ENCODE results near the gene TRHDE.

The TRHDE gene

DNA sequence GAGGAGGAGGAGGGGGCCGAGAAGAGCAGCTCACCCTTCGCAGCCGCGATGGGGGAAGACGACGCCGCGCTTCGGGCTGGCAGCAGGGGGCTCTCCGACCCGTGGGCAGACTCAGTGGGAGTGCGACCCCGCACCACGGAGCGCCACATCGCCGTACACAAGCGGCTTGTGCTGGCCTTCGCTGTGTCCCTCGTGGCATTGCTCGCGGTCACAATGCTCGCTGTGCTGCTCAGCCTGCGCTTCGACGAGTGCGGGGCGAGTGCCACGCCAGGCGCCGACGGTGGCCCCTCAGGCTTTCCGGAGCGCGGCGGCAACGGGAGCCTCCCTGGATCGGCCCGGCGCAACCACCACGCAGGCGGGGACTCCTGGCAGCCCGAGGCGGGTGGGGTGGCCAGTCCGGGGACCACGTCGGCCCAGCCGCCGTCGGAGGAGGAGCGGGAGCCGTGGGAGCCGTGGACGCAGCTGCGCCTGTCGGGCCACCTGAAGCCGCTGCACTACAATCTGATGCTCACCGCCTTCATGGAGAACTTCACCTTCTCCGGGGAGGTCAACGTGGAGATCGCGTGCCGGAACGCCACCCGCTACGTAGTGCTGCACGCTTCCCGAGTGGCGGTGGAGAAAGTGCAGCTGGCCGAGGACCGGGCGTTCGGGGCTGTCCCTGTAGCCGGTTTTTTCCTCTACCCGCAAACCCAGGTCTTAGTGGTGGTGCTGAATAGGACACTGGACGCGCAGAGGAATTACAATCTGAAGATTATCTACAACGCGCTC, 745 bp downstream of the TRHDE start:
- Histone ChIP-seq H3K4me1 (ENCODE audit: control insufficient read depth in 1 of 2, insufficient read depth in 2 of 2, low read length in 2 of 2) (peaks cover 4 to 17% of the 10 kb centered on the region in 2 donors), H3K9me3 (ENCODE audit: control insufficient read depth in 1 of 2, low read length in 2 of 2) (no peaks in the 10 kb centered on the region), H3K4me3 (ENCODE audit: low read depth in 1 of 2, low read length in 2 of 2) (peak overlapping the region; percentile 53 to 71), H3K9ac (ENCODE audit: low read depth in 1 of 2, low read length in 2 of 2) (no peak overlapping the region), H3K27ac (ENCODE audit: low read depth, low read length) (peak overlapping the region; percentile 2), H3K27me3 (ENCODE audit: control insufficient read depth in 1 of 2, insufficient read depth in 2 of 2, low read length in 2 of 2) (peaks cover 41 to 49% of the 10 kb centered on the region in 2 donors), H3K36me3 (ENCODE audit: control insufficient read depth in 1 of 2, insufficient read depth in 2 of 2, low read length in 2 of 2) (no peaks in the 10 kb centered on the region)

DNA sequence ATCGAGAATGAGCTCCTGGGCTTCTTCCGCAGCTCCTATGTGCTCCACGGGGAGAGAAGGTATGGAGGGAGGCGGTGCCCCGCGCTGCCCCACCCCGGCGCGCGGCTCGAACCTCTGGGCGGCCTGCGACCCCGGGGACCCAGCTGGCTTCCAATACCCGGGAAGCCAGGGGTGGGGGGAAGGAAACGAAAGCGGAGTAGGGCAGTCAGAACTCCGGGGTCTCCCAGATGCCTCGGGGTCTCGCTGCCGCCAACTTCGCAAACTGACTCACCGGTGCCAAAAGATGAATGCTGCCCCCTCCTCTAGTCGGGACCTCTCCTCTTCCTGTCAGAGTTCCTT, 1.3 kb downstream of the TRHDE start:
- Histone ChIP-seq H3K9ac (ENCODE audit: low read depth in 1 of 2, low read length in 2 of 2) (no peak overlapping the region), H3K27ac (ENCODE audit: low read depth, low read length) (no peak overlapping the region)

DNA sequence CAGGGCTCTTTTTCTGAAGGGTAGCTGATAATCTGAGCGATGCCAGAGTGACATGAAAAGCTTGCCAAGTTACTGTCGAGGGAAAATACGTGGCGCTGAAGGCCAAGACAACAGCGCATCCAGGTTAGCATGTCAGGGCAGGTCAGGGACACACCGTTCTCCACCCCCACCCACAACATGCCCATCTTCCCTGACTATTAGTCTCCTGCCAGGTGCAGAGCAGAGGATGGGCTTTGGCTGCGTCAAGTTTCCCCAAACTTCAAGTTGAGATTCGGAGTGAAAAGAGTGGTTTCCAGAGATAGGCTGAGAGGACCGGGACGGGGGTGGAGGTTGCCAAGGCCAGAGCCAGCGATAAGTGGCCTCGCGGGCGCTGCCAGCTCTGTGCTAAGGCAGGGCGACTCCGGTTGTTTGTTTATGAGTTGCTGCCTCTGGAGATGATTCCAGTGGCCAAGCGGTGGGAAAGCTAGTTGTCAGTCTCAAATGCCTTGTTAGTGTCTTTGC, 1.7 kb downstream of the TRHDE start:
- Histone ChIP-seq H3K36me3 (ENCODE audit: control insufficient read depth in 1 of 2, insufficient read depth in 2 of 2, low read length in 2 of 2) (no peaks in the 10 kb centered on the region), H3K9ac (ENCODE audit: low read depth in 1 of 2, low read length in 2 of 2) (no peak overlapping the region), H3K9me3 (ENCODE audit: control insufficient read depth in 1 of 2, low read length in 2 of 2) (no peaks in the 10 kb centered on the region), H3K27me3 (ENCODE audit: control insufficient read depth in 1 of 2, insufficient read depth in 2 of 2, low read length in 2 of 2) (peaks cover 41 to 49% of the 10 kb centered on the region in 2 donors), H3K4me3 (ENCODE audit: low read depth in 1 of 2, low read length in 2 of 2) (peak overlapping the region; percentile 53 to 71), H3K4me1 (ENCODE audit: control insufficient read depth in 1 of 2, insufficient read depth in 2 of 2, low read length in 2 of 2) (peaks cover 4 to 17% of the 10 kb centered on the region in 2 donors), H3K27ac (ENCODE audit: low read depth, low read length) (no peak overlapping the region)

More for the DNA sequence above, 1.3 kb downstream of the TRHDE start:
- peak overlapping the region; percentile 53 to 71 for H3K4me3 ChIP-seq (ENCODE audit: low read depth in 1 of 2, low read length in 2 of 2)
- H3K36me3 ChIP-seq (ENCODE audit: control insufficient read depth in 1 of 2, insufficient read depth in 2 of 2, low read length in 2 of 2): no peaks in the 10 kb centered on the region
- H3K27me3 ChIP-seq (ENCODE audit: control insufficient read depth in 1 of 2, insufficient read depth in 2 of 2, low read length in 2 of 2): peaks cover 41 to 49% of the 10 kb centered on the region in 2 donors
- peaks cover 4 to 17% of the 10 kb centered on the region in 2 donors for H3K4me1 ChIP-seq (ENCODE audit: control insufficient read depth in 1 of 2, insufficient read depth in 2 of 2, low read length in 2 of 2)
- no peaks in the 10 kb centered on the region for H3K9me3 ChIP-seq (ENCODE audit: control insufficient read depth in 1 of 2, low read length in 2 of 2)

DNA sequence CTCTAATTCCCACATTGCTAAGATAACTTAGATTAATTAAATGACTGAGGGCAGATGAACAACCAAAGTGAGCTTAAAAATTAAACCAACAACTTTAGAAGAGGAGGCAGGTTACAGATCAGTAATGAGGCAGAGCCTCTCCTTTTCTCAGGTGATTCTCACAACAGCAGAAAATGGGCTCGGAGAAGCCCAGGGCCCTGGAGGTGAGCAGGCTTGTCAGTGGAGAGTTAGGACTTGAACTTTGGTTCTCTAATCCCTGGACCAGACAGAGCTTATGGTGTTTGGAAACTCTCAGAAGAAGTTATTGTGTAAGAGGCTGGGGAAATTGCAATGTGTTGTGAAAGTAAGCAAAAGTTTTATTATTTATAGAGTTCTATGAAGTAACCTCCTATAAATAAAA, 2.8 kb downstream of the TRHDE start:
- Histone ChIP-seq H3K9ac (ENCODE audit: low read depth in 1 of 2, low read length in 2 of 2) (no peak overlapping the region), H3K9me3 (ENCODE audit: control insufficient read depth in 1 of 2, low read length in 2 of 2) (no peaks in the 10 kb centered on the region), H3K27me3 (ENCODE audit: control insufficient read depth in 1 of 2, insufficient read depth in 2 of 2, low read length in 2 of 2) (peaks cover 40 to 49% of the 10 kb centered on the region in 2 donors), H3K27ac (ENCODE audit: low read depth, low read length) (no peak overlapping the region), H3K4me1 (ENCODE audit: control insufficient read depth in 1 of 2, insufficient read depth in 2 of 2, low read length in 2 of 2) (peaks cover 4 to 17% of the 10 kb centered on the region in 2 donors), H3K36me3 (ENCODE audit: control insufficient read depth in 1 of 2, insufficient read depth in 2 of 2, low read length in 2 of 2) (no peaks in the 10 kb centered on the region), H3K4me3 (ENCODE audit: low read depth in 1 of 2, low read length in 2 of 2) (no peak overlapping the region)

DNA sequence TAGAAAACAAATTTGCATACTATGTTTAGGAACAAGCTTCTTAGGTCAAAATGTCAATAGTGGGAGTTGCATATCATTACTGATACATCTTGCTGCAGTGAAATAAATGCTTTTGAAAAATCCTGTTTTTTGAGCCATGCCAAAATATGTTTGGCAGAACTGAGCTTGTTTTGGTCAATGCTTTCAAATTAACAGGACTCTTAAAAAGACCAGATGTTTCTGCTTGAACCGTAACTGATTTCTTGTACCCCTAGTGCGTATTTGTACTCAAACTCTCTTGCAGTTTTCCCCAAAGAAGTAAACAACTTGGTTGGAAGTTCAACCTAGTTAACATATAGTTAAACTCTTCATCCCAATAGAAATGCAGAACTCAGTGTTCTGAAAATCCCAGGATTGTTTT, 3.4 kb downstream of the TRHDE start:
- no peak overlapping the region for H3K4me3 ChIP-seq (ENCODE audit: low read depth in 1 of 2, low read length in 2 of 2)
- no peaks in the 10 kb centered on the region for H3K36me3 ChIP-seq (ENCODE audit: control insufficient read depth in 1 of 2, insufficient read depth in 2 of 2, low read length in 2 of 2)
- H3K9ac ChIP-seq (ENCODE audit: low read depth in 1 of 2, low read length in 2 of 2): no peak overlapping the region
- H3K27me3 ChIP-seq (ENCODE audit: control insufficient read depth in 1 of 2, insufficient read depth in 2 of 2, low read length in 2 of 2): peaks cover 36 to 46% of the 10 kb centered on the region in 2 donors
- peaks cover 4 to 17% of the 10 kb centered on the region in 2 donors for H3K4me1 ChIP-seq (ENCODE audit: control insufficient read depth in 1 of 2, insufficient read depth in 2 of 2, low read length in 2 of 2)
- no peak overlapping the region for H3K27ac ChIP-seq (ENCODE audit: low read depth, low read length)
- H3K9me3 ChIP-seq (ENCODE audit: control insufficient read depth in 1 of 2, low read length in 2 of 2): no peaks in the 10 kb centered on the region

DNA sequence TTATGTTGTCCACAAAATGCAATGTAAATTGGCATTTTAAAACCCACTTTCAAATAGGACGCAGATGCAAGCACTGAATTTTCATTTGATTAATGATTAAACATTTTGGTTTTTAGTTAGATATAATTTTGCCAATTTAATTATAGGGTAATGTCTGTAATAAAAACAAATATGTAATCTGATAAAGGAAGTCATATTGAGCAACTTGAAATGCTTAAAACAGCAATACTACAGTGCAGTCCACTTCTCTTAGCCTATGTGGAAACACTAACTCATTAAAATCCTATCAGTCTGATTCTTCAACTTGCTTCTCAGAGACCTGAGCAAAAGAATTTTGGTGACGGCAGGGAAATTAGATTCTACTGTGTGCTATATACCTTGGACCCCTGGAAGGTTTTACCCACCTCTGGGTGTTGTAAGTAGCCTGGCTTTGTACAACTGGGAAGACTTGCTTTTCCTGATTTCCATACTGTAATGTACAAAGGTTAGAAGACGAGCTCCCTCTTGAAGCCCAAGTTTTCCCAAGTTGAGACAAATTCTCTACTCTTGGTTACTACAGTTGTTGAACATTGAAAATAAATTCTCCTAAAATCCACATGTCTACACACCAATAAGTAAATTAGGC, 4.1 kb downstream of the TRHDE start:
- Histone ChIP-seq H3K4me1 (ENCODE audit: control insufficient read depth in 1 of 2, insufficient read depth in 2 of 2, low read length in 2 of 2) (peaks cover 4 to 15% of the 10 kb centered on the region in 2 donors), H3K27me3 (ENCODE audit: control insufficient read depth in 1 of 2, insufficient read depth in 2 of 2, low read length in 2 of 2) (peaks cover 30 to 40% of the 10 kb centered on the region in 2 donors), H3K36me3 (ENCODE audit: control insufficient read depth in 1 of 2, insufficient read depth in 2 of 2, low read length in 2 of 2) (no peaks in the 10 kb centered on the region), H3K4me3 (ENCODE audit: low read depth in 1 of 2, low read length in 2 of 2) (no peak overlapping the region), H3K9ac (ENCODE audit: low read depth in 1 of 2, low read length in 2 of 2) (no peak overlapping the region), H3K9me3 (ENCODE audit: control insufficient read depth in 1 of 2, low read length in 2 of 2) (no peaks in the 10 kb centered on the region), H3K27ac (ENCODE audit: low read depth, low read length) (no peak overlapping the region)

DNA sequence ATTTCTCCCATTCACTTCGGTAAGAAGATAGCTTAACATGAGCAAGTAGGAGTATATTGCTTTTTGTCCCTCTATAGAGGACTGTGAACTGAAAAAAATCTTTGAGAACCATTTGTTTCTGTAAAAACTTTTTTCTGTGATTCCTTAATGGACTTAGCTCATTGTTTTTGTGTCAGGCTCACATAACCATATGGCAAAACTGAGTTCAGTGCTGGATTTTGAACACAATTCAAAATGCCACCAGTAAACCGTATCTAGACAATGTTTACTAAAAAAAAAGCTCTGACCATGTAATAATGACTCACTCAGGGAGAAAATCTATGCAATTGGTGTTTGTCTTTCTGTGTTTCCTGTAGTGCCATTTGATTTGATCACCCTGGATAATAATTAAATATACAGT, 5.2 kb downstream of the TRHDE start:
- Histone ChIP-seq H3K9me3 (ENCODE audit: control insufficient read depth in 1 of 2, low read length in 2 of 2) (no peaks in the 10 kb centered on the region), H3K27me3 (ENCODE audit: control insufficient read depth in 1 of 2, insufficient read depth in 2 of 2, low read length in 2 of 2) (peaks cover 21 to 30% of the 10 kb centered on the region in 2 donors), H3K36me3 (ENCODE audit: control insufficient read depth in 1 of 2, insufficient read depth in 2 of 2, low read length in 2 of 2) (no peaks in the 10 kb centered on the region), H3K27ac (ENCODE audit: low read depth, low read length) (no peak overlapping the region), H3K9ac (ENCODE audit: low read depth in 1 of 2, low read length in 2 of 2) (no peak overlapping the region), H3K4me3 (ENCODE audit: low read depth in 1 of 2, low read length in 2 of 2) (no peak overlapping the region), H3K4me1 (ENCODE audit: control insufficient read depth in 1 of 2, insufficient read depth in 2 of 2, low read length in 2 of 2) (peaks cover 4 to 9% of the 10 kb centered on the region in 2 donors)

DNA sequence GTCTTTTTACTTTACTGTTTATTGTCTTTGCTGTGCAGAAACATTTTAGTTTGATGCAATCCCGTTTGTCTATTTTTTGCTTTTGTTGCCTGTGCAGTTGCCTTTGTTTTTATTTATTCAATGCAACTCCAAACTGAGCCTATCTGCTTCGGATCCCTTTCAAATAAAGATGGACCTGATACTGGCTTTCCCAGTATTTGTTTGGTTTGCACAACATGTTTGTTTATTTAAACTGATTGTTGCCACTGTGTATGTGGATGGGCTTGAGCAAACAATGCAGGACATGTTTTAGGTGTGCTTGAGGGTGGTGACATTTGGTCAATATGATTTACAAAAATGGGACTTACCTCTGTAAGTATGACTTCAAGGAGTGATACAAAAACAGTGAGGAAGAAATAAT, 6.7 kb downstream of the TRHDE start:
- Histone ChIP-seq H3K27ac (ENCODE audit: low read depth, low read length) (no peak overlapping the region), H3K4me3 (ENCODE audit: low read depth in 1 of 2, low read length in 2 of 2) (no peak overlapping the region), H3K36me3 (ENCODE audit: control insufficient read depth in 1 of 2, insufficient read depth in 2 of 2, low read length in 2 of 2) (no peaks in the 10 kb centered on the region), H3K4me1 (ENCODE audit: control insufficient read depth in 1 of 2, insufficient read depth in 2 of 2, low read length in 2 of 2) (no peaks in the 10 kb centered on the region), H3K27me3 (ENCODE audit: control insufficient read depth in 1 of 2, insufficient read depth in 2 of 2, low read length in 2 of 2) (peaks cover 8 to 16% of the 10 kb centered on the region in 2 donors), H3K9me3 (ENCODE audit: control insufficient read depth in 1 of 2, low read length in 2 of 2) (no peaks in the 10 kb centered on the region), H3K9ac (ENCODE audit: low read depth in 1 of 2, low read length in 2 of 2) (no peak overlapping the region)

DNA sequence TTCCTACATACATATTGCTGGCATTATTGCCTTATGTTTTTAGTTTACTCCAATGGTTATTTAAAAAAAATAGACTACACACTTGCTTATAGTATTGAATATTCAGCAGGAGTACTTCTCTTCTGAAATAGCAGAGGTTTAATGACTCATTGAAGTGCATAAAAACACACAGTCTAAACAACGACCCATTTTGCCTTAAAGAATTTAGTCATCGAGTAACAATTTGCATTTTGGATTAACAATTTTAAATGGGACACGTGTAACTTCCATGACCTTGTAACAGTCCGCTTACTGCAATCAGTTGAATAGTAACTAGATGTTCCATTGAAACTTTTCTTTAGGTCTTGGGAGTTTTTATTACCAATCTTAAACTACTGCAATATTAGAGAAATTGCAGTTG, 9.0 kb downstream of the TRHDE start:
- no peak overlapping the region for H3K27ac ChIP-seq (ENCODE audit: low read depth, low read length)
- no peaks in the 10 kb centered on the region for H3K9me3 ChIP-seq (ENCODE audit: control insufficient read depth in 1 of 2, low read length in 2 of 2)
- no peaks in the 10 kb centered on the region for H3K4me1 ChIP-seq (ENCODE audit: control insufficient read depth in 1 of 2, insufficient read depth in 2 of 2, low read length in 2 of 2)
- H3K9ac ChIP-seq (ENCODE audit: low read depth in 1 of 2, low read length in 2 of 2): no peak overlapping the region
- no peaks in the 10 kb centered on the region for H3K36me3 ChIP-seq (ENCODE audit: control insufficient read depth in 1 of 2, insufficient read depth in 2 of 2, low read length in 2 of 2)
- peaks cover 0 to 6% of the 10 kb centered on the region in 2 donors for H3K27me3 ChIP-seq (ENCODE audit: control insufficient read depth in 1 of 2, insufficient read depth in 2 of 2, low read length in 2 of 2)
- no peak overlapping the region for H3K4me3 ChIP-seq (ENCODE audit: low read depth in 1 of 2, low read length in 2 of 2)

DNA sequence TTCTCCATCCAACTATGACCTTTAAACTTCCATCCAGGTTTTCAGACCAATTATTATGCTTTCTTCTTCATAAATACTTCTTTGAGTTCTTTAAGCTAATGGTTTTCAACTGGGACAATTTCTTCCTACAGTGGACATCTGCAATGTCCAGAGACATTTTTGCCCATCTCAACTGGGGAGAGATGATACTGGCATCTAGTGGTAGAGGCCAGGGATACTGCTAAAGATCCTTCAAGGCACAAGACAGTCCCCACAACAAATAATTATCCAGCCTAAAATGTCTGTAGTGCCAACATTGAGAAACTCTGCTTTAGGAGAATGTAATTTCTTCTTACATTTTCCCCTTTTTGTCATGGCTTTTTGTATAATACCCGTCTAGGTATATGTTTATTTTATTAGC, 10.6 kb downstream of the TRHDE start:
- H3K36me3 ChIP-seq (ENCODE audit: control insufficient read depth in 1 of 2, insufficient read depth in 2 of 2, low read length in 2 of 2): no peaks in the 10 kb centered on the region
- H3K9me3 ChIP-seq (ENCODE audit: control insufficient read depth in 1 of 2, low read length in 2 of 2): no peaks in the 10 kb centered on the region
- H3K27me3 ChIP-seq (ENCODE audit: control insufficient read depth in 1 of 2, insufficient read depth in 2 of 2, low read length in 2 of 2): no peaks in the 10 kb centered on the region
- no peaks in the 10 kb centered on the region for H3K4me1 ChIP-seq (ENCODE audit: control insufficient read depth in 1 of 2, insufficient read depth in 2 of 2, low read length in 2 of 2)
- no peak overlapping the region for H3K4me3 ChIP-seq (ENCODE audit: low read depth in 1 of 2, low read length in 2 of 2)
- no peak overlapping the region for H3K9ac ChIP-seq (ENCODE audit: low read depth in 1 of 2, low read length in 2 of 2)
- no peak overlapping the region for H3K27ac ChIP-seq (ENCODE audit: low read depth, low read length)

Data from duodenal mucosa (tissue), 2 donors.